Measurements from ENCODE around the gene TAF4B. TPM values are rescaled to one million over a fixed set of nuclear protein-coding genes. Genes with fewer than 3 reads are reported as not detected.

Gene TAF4B, protein sequence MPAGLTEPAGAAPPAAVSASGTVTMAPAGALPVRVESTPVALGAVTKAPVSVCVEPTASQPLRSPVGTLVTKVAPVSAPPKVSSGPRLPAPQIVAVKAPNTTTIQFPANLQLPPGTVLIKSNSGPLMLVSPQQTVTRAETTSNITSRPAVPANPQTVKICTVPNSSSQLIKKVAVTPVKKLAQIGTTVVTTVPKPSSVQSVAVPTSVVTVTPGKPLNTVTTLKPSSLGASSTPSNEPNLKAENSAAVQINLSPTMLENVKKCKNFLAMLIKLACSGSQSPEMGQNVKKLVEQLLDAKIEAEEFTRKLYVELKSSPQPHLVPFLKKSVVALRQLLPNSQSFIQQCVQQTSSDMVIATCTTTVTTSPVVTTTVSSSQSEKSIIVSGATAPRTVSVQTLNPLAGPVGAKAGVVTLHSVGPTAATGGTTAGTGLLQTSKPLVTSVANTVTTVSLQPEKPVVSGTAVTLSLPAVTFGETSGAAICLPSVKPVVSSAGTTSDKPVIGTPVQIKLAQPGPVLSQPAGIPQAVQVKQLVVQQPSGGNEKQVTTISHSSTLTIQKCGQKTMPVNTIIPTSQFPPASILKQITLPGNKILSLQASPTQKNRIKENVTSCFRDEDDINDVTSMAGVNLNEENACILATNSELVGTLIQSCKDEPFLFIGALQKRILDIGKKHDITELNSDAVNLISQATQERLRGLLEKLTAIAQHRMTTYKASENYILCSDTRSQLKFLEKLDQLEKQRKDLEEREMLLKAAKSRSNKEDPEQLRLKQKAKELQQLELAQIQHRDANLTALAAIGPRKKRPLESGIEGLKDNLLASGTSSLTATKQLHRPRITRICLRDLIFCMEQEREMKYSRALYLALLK
- 10 to 100 TPM in 1 of 4 donors, 1 to 10 TPM in 3; 6.1 to 11.8 (median 7.6) TPM for total RNA-seq

DNA sequence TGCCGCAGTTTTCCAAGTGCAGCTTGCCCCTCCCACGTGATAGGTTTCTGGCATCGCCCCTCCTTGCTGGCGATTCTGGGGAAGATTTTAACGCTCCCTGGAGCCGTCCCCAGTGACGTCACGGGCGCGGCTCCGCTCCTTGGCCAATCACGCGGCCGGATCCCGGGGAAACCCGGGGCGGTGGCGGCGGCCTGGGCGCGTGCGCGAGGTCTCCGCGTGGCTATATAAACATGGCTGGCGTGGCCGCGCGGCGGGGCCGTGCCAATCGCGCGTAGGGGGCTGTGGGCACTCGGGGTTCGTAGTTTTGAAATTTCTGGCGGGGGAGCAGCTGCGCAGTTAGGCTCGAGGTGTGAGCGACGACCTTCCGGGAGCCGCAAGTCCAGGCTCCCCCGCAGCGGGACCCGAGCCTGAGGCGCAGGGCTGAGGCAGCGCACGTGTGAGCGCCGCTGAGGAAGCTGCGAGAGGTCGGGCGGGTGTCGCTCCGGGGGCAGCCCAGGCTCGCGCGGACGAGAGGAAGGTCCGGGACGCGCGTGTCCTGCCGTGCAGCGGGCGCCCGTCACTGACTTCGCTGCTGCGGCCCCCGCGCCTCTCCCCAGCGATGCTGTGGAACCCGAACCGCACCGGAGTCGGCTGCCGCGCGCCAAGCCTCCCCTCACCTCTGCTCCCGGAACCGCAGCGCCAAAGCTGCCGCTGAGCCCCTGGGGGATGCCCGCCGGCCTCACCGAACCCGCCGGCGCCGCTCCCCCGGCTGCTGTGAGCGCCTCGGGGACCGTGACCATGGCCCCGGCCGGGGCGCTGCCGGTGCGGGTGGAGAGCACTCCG, at the start of gene TAF4B:
Gene TAF4B (plus strand): TSS at position 217 of the 822 bp plus-strand sequence. CDS start 489 bp downstream, at position 706.
- Histone ChIP-seq H3K27me3 (no peaks in the 10 kb centered on the region), H3K36me3 (no peaks in the 10 kb centered on the region), H3K4me1 (peaks cover 0 to 33% (median 5%) of the 10 kb centered on the region in 3 donors), H3K4me3 (peak within 1 kb of the TSS; percentile 59 to 92), H3K27ac (peak within 1 kb of the TSS; percentile 18 to 91 (median 86)), H3K9me3 (no peaks in the 10 kb centered on the region)
- ATAC-seq: peak; percentile 99
- TF ChIP-seq POLR2A (IDR thresholded peaks at IDR 0.05) (peak; percentile 53 to 58), EP300 (IDR thresholded peaks at IDR 0.05) (no peak), POLR2AphosphoS5 (IDR thresholded peaks at IDR 0.05) (peak; percentile 71)
- TF ChIP-seq, protein P1, sequence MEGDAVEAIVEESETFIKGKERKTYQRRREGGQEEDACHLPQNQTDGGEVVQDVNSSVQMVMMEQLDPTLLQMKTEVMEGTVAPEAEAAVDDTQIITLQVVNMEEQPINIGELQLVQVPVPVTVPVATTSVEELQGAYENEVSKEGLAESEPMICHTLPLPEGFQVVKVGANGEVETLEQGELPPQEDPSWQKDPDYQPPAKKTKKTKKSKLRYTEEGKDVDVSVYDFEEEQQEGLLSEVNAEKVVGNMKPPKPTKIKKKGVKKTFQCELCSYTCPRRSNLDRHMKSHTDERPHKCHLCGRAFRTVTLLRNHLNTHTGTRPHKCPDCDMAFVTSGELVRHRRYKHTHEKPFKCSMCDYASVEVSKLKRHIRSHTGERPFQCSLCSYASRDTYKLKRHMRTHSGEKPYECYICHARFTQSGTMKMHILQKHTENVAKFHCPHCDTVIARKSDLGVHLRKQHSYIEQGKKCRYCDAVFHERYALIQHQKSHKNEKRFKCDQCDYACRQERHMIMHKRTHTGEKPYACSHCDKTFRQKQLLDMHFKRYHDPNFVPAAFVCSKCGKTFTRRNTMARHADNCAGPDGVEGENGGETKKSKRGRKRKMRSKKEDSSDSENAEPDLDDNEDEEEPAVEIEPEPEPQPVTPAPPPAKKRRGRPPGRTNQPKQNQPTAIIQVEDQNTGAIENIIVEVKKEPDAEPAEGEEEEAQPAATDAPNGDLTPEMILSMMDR (IDR thresholded peaks at IDR 0.05): peak in 1 of 4 experiments; percentile 3
- 0% methylated on average over 1 of the region's 101 CpGs; no CpG with 5 or more reads in 1 of the 2 donors for WGBS, 2 donors (ENCODE audit: low coverage in 1 of 2)

DNA sequence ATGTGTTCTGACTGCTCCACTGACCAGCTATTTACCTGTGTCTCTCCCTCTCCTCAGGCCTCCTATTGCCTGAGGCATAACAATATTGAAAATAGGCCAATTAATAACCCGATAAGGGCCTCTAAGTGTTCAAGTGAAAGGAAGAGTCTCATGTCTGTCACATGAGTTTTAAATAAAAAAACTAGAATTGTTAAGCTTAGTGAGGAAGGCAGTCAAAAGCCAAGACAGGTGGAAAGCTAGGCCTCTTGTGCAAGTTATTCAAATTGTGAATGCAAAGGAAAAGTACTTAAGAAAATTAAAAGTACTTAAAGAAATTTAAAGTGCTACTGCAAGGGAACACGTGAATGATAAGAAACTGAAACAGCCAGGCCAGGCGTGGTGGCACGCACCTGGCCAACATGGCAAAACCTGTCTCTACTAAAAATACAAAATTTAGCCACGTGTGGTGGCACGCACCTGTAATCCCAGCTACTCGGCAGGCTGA, 44.9 kb upstream of the TAF4B start:
- no peaks in the 10 kb centered on the region for H3K36me3 ChIP-seq
- H3K4me3 ChIP-seq: no peak overlapping the region
- H3K9me3 ChIP-seq: no peaks in the 10 kb centered on the region
- ATAC-seq: no peak
- H3K27ac ChIP-seq: no peak overlapping the region
- no peaks in the 10 kb centered on the region for H3K4me1 ChIP-seq
- 78 to 88% methylated on average over 5 to 6 of the region's 7 CpGs for WGBS, 2 donors (ENCODE audit: low coverage in 1 of 2)
- no peaks in the 10 kb centered on the region for H3K27me3 ChIP-seq
- TF ChIP-seq, protein P1 (IDR thresholded peaks at IDR 0.05): no peak
- TF ChIP-seq EP300 (IDR thresholded peaks at IDR 0.05) (no peak), POLR2A (IDR thresholded peaks at IDR 0.05) (no peak)

DNA sequence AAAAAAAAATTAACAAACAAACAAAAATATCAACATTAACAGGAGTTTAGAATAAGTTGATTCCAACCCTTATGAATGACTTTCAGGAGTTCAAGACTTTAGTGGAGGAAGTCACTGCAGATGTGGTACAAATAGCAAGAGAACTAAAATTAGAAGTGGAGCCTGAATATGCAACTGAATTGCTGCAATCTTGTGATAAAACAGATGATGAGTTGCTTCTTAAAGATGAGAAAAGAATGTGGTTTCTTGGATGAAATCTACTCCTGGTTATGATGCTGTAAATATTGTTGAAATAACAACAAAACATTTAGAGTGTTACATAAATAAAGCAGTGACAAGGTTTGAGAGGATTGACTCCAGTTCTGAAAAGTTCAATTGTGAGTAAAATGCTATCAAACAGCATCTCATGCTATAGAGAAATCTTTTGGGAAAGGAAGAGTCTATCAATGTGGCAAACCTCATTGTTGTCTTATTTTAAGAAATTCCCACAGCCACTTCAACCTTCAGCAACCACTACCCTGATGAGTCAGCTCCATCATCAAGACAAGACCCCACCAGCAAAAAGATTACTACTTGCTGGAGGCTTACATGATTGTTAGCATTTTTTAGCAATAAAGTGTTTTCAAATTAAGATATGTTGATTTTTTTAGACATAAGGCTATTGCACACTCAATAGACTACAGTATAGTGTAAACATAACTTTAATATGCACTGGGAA, 42.7 kb upstream of the TAF4B start:
- TF ChIP-seq, protein P1 (IDR thresholded peaks at IDR 0.05): no peak
- TF ChIP-seq POLR2A (IDR thresholded peaks at IDR 0.05) (no peak), POLR2AphosphoS5 (IDR thresholded peaks at IDR 0.05) (no peak), EP300 (IDR thresholded peaks at IDR 0.05) (no peak)
- ATAC-seq: no peak
- Histone ChIP-seq H3K4me1 (no peaks in the 10 kb centered on the region), H3K4me3 (no peak overlapping the region), H3K36me3 (no peaks in the 10 kb centered on the region), H3K9me3 (peaks cover 0 to 6% (median 0%) of the 10 kb centered on the region in 3 donors), H3K27ac (no peak overlapping the region), H3K27me3 (no peaks in the 10 kb centered on the region)

DNA sequence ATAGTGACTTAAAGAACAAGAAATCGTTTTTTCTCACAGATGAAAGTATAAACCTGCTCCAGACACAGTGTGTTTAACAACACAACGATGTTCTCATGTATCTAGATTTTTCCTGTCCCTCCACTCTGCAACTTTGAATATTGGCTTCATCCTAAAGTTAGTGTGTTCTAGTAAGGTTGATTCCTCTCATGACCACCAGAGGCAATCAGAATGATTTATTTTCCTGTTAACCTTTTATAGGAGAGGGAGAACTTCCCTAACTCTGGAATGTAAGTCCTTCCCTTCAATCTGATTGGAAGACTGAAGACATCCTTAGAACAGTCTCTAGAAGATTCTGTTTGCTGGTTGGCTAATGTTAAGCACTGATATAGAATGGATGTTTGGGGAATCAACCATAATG, 41.0 kb upstream of the TAF4B start:
- TF ChIP-seq, protein P1 (IDR thresholded peaks at IDR 0.05): no peak
- TF ChIP-seq EP300 (IDR thresholded peaks at IDR 0.05) (no peak), POLR2A (IDR thresholded peaks at IDR 0.05) (no peak), POLR2AphosphoS5 (IDR thresholded peaks at IDR 0.05) (no peak)
- H3K27ac ChIP-seq: no peak overlapping the region
- no peaks in the 10 kb centered on the region for H3K4me1 ChIP-seq
- ATAC-seq: no peak
- no peaks in the 10 kb centered on the region for H3K36me3 ChIP-seq
- no peaks in the 10 kb centered on the region for H3K27me3 ChIP-seq
- WGBS, 2 donors (ENCODE audit: low coverage in 1 of 2): 62 to 67% methylated on average over 2 of the region's 2 CpGs
- H3K4me3 ChIP-seq: no peak overlapping the region
- peaks cover 0 to 6% (median 0%) of the 10 kb centered on the region in 3 donors for H3K9me3 ChIP-seq
